HG02610 (cell line): ENCODE results near the gene HLA-DQA2.
"Not testable (repeated sequence)": the region's sequence is repeated elsewhere in the genome, so short reads cannot be mapped to it uniquely, and the experiment has no call there.

Experiments used
- ATAC-seq: cut with Tn5 transposase; IDR thresholded peaks from one replicate; pipeline ENCODE4 v1.9.1; 2021; ENCODE audit warnings: mild to moderate bottlenecking, moderate library complexity; ENCODE audit not compliant: unreplicated experiment

The HLA-DQA2 gene

DNA sequence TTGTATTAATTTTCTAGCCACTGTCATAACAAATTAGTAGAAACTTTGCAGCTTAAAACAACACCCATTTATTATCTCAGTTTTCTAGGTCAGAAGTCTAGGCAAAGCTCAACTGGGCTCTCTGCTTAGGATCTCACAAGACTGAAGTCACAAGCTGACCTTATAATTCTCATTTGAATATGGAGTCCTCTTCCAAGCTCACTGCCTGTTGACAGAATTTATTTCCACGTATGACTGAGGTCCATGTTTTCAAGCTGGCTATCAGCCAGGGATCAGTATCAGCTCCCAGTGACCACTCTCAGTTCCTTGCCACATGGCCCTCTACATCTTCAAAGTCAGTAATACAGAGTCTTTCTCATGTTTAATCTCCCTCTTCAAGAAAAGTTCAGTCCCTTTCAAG is 33.9 kb downstream of the HLA-DQA2 start:
- ATAC-seq = no peak

DNA sequence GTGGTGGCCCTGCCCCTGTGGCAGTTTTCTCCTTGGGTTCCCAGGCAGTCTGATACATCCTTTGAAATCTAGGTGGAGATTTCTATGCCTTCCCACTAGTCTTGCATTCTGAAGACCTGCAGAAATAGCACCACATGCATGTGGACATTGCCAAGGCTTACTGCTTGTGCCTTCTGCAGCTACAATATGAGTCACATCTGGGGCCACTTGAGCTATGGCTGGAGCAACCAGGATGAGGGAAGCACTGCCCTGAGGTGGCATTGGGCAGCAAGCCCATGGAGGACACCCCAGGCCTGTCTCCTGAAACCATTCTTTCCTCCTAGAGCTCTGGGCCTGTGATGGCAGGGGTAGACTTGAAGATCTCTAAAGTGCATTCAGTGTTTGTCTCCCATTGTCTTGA is 37.8 kb downstream of the HLA-DQA2 start:
- ATAC-seq = no peak

DNA sequence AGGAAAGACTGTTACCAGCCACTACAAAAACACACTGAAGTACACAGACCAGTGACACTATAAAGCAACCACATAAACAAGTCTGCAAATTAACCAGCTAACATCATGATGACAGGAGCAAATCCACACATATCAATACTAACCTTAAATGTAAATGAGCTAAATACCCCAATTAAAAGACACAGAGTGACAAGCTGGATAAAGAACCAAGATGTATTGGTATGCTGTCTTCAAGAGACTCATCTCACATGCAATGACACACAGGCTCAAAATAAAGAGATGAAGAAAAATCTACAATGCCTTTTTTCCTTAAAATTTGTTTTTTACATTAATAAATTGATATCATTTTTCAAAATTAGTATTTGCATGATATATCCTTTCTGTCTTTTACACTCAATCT is 41.7 kb downstream of the HLA-DQA2 start:
- ATAC-seq = not testable (repeated sequence)

DNA sequence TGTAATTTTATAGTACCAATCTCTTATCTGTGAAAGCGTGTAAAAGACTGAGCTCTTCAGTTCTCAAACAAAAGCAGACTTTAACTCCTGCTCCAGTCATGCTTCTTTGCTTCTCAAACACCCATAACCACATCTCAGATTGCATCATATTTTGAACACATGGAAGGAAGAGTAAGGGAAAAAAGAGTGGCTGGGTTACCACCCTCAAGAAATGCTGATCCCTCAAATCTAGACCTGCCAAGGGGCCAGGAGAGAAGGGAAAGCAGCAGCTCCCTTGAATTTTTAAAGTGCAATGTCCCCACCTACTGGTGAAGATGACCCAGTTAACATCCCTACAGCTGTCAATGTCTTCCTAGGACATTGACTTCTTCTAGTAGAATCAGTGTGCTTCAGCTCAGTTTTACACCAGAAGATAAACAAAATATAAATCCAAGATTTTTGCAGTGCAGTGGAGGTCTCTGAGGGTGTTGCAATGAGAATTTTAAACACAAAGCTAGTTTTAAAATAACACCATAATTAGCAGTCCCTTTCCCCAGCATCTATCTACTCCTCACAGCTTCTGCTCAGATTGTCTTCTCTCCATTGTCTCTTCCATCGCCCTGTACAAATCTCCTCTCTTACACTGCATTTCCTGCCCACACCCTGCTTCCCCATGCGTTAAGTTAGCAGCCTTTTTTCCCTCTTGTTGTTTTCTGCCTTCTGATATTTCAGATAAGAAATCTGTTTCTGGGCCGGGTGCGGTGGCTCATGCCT is 44.8 kb downstream of the HLA-DQA2 start:
- ATAC-seq = no peak

DNA sequence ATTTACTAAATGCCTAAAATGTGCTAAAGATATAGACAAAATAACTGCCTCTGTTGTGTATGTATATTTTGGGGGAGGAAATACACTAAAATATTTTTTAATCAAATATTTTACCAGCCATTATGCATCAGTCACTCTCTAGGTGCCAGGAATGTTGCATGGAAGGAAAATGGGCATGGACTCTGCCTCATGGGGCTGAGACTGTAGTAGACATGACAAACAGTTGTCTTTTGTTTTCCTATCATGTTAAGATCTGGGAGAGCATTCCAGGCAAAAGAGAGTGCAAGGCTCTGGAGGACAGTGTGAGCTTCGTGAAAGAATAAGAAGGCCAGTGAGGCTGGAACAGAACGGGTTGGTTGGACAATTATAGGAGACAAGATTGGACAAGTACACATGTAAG is 49.1 kb downstream of the HLA-DQA2 start:
- no peak for ATAC-seq

DNA sequence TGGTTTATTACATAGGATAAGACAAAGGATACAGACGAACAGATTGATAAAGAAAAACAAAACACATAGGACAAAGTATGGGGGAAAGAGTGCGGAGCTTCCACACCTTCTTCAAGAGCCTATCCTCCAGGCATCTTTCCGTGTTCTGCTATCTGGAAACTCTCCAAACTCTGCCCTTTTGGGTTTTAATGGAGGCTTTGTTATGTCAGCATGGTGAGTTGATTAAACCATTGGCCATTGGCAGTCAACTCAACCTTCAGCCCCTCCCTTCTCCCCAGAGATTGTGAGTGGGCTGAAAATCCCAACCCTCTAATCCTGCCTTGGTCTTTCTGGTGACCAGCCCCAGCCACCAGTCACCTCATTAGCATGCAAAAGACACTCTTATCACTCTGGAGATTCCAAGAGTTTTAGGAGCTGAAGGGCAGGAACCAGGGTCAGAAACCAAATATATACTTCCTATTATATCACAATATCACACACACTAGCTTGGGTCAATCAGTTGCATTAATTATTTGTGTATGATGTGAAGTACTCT is 51.8 kb downstream of the HLA-DQA2 start:
- ATAC-seq = no peak

DNA sequence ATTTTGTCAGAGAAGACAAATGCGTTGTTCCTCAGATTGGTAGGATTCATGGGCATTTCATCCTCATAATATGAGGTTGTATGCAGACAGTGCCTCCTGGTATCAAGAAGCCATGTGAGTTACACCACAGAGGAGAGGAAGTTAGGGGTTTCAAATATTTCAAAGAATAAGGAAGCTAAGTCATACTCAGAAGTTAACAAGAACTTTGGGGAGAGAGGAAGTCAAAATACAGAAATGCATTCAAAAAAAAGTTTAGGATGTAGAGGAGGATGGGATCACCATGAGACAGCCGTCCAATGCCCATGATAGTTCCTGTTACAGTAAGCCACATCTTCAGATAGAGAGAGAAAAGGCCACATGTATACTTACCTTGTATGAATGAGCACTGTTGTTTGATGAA is 53.3 kb downstream of the HLA-DQA2 start:
- no peak for ATAC-seq
